IPS DF 4.7 (cell line): ENCODE measurements around the gene ANAPC15.

Experiments
- DNase-seq: peaks from one replicate; pipeline ENCODE4 v3.0.0-alpha.2; 2013; ENCODE audit warnings: low spot score; ENCODE audit errors: extremely low read depth

Gene ANAPC15

GRCh38 chr11:72125956-72126355, 13.5 kb upstream of the ANAPC15 start:
- DNase-seq: no peak

GRCh38 chr11:72124046-72124445, 11.6 kb upstream of the ANAPC15 start:
- no peak for DNase-seq

GRCh38 chr11:72123117-72123653, 10.7 kb upstream of the ANAPC15 start:
- no peak for DNase-seq

- no peak for DNase-seq
Observed at GRCh38 chr11:72122607-72123006, 10.1 kb upstream of the ANAPC15 start.

GRCh38 chr11:72120930-72121329, 8.4 kb upstream of the ANAPC15 start:
- no peak for DNase-seq

- no peak for DNase-seq
Observed at GRCh38 chr11:72119198-72119597, 6.7 kb upstream of the ANAPC15 start.

GRCh38 chr11:72116019-72116755, 3.7 kb upstream of the ANAPC15 start:
- DNase-seq: no peak

GRCh38 chr11:72114570-72114969, 2.1 kb upstream of the ANAPC15 start:
- DNase-seq: no peak

- no peak for DNase-seq
Observed at GRCh38 chr11:72112978-72113808, 698 bp upstream of the ANAPC15 start.

- DNase-seq: no peak
Observed at GRCh38 chr11:72111300-72112142, 974 bp downstream of the ANAPC15 start.

- DNase-seq: no peak
Observed at GRCh38 chr11:72105888-72106287, 6.6 kb downstream of the ANAPC15 start, which contains the start of gene TOMT. TOMT (plus strand) TSS chr11:72105924; CDS start chr11:72105952, 28 bp downstream.

- no peak for DNase-seq
Observed at GRCh38 chr11:72103754-72104167, 8.7 kb downstream of the ANAPC15 start.

- no peak for DNase-seq
Observed at GRCh38 chr11:72102946-72103753, 9.3 kb downstream of the ANAPC15 start, which contains the start of gene LAMTOR1. LAMTOR1 (minus strand) TSS chr11:72103297; CDS start chr11:72103224, 73 bp downstream.

GRCh38 chr11:72102631-72102945, 9.9 kb downstream of the ANAPC15 start:
- no peak for DNase-seq

GRCh38 chr11:72102162-72102561, 10.3 kb downstream of the ANAPC15 start:
- no peak for DNase-seq

- DNase-seq: no peak
Observed at GRCh38 chr11:72100462-72100861, 12.0 kb downstream of the ANAPC15 start.

- DNase-seq: no peak
Observed at GRCh38 chr11:72100009-72100408, 12.5 kb downstream of the ANAPC15 start.

GRCh38 chr11:72098741-72099140, 13.8 kb downstream of the ANAPC15 start:
- DNase-seq: no peak

- no peak for DNase-seq
Observed at GRCh38 chr11:72091292-72091691, 21.2 kb downstream of the ANAPC15 start.

- DNase-seq: no peak
Observed at GRCh38 chr11:72088076-72088808, 24.3 kb downstream of the ANAPC15 start.
